GM12873 (cell line): ENCODE results near the gene ASTN2.

Experiments used
- CTCF ChIP-seq: IDR thresholded peaks from 2 replicates; pipeline ENCODE4 v1.5.1; 2012; ENCODE audit warnings: low read depth, mild to moderate bottlenecking, moderate library complexity, low read length, control low read depth; ENCODE audit not compliant: insufficient read depth; ENCODE audit errors: missing control alignments

The ASTN2 gene

GRCh38 chr9:116656501-116656971 lies 758.3 kb downstream of the ASTN2 start:
- no peak for TF ChIP-seq CTCF

DNA sequence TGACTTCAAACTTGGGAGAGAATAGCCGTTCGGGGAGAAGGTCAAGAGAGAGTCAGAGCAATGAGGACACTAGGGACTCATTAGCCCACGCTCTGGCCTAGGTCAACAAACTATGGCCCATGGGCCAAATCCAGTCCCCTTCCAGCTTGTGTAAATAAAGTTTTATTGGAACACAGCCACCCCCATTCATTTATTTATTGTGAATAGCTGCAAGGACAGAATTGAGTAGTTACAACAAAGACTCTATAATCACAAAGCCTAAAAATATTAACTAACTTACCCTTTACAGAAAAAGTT lies 760.9 kb downstream of the ASTN2 start:
- no peak for TF ChIP-seq CTCF

GRCh38 chr9:116653348-116654058 lies 761.4 kb downstream of the ASTN2 start:
- no peak for TF ChIP-seq CTCF

DNA sequence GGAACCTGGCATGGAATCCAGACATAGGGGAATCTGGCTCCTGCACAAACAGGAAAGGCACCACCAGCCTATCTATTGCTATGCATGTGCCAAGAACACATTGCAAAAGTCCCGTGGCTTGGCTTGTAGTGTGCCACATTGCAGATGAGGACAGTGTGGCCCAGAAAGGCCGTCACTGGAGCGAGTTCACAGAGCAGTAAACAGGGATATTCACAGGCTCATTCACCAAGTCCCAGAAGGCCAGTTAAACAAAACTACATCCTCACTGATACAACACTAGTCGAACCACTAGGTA lies 767.4 kb downstream of the ASTN2 start:
- TF ChIP-seq CTCF, result no peak

DNA sequence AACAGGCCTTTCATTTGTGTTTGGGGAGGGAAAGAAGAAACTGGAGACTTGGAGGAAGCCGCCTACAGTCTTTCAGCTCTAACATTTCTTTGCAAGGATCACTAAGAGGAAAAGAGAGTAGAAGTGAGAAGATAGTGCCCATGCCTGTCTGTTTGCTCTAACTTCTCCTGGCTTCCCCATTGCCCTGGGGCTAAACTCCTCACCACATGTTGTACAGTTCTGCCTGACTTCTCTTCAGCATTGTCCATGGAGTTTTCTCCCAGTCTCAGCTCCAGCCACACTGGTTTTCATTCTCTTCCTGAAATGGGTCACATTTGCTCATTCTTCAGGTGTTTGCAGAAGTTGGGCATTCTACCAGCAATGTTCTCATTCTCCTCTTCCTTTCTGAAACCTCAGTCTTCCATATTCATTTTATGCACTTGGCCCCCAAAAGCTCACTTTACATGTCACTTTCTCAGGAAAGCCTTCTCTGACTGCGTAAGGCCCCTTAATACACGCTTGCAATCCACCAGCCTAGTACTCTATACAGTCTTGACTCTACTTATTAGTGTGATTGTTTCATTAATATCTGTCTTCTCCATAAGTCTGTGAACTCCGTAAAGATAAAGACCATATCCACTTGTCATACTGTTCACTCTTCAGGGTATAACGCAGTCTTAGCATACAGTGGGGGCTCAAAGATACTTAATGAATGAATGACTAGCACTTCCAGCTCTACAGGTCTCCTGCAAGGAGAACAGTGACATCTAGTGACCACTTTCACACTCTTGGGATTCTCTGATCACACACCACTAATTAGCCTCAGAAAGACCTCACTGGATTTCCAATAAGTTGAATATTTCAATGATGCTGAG lies 768.0 kb downstream of the ASTN2 start:
- peak; percentile 55 for TF ChIP-seq CTCF

DNA sequence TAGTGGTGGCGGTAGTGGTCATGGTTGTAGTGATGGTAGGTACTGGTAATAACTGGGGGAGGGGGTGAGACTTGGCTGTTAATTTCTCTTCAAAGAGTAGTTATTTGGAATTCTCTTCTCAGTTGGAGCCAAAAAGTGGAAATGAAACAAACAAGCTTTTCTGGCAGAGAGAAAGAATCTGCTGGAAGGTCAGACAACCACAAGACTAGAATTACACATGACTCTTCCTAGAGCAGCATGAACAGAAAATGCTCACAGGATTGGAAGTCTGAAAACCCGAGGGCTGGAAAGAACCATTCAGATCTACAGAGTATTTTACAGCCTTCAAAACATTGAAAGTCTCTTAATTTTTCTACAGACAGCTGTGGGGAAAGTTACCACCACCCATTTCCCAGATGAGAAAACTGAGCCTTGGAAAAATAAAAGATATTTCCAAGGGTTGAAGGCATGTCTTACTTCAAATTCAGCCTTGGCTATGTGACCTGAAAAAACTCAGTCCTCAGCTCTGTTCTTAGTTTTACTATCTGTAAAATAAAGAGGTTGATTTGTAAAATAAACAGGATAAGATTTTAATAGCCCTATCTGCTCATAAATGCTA lies 770.7 kb downstream of the ASTN2 start:
- TF ChIP-seq CTCF, result no peak

- no peak for TF ChIP-seq CTCF
Measured at GRCh38 chr9:116643691-116644090, 771.2 kb downstream of the ASTN2 start.
